Measurements from ENCODE around the gene TP53BP1. TPM values are rescaled to one million over a fixed set of nuclear protein-coding genes. Genes with fewer than 3 reads are reported as not detected.

Gene TP53BP1
- polyA plus RNA-seq, 1 donor from 2014 or later = 98.7 TPM

DNA sequence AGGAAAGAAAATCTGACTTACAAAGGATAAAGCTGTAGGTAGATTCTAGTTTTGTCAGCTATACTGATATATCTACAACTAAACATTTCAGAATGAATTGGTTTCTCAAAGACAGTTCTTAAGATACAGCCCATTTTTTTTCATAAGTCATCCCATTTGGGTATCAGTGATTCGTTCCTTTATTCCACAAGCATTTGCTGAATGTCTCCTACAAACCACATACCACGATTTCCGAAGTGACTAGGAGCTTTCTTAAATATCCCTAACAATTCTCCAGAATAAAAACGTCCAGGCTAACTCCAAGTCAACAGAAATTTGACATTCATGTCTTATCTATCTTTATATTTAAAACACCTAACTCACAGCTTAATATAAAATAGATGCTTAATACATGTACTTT is 59.8 kb downstream of the TP53BP1 start:
- Histone ChIP-seq H4K20me1 (ENCODE audit: insufficient read depth) (no peaks in the 10 kb centered on the region), H3K36me3 (ENCODE audit: insufficient read depth, low read length) (peaks cover 7% of the 10 kb centered on the region)

GRCh38 chr15:43429687-43430086 is 63.3 kb downstream of the TP53BP1 start:
- H3K27me3 ChIP-seq (ENCODE audit: insufficient read depth, low read depth, low read length) = no peaks in the 10 kb centered on the region
- H3K79me2 ChIP-seq (replicated peaks; ENCODE audit: insufficient read depth, low read length) = peaks cover 5% of the 10 kb centered on the region
- no peak overlapping the region for H3K4me2 ChIP-seq (ENCODE audit: low read length)
- H3K9me2 ChIP-seq (ENCODE audit: insufficient read depth, low read length) = no peaks in the 10 kb centered on the region
- H3F3A ChIP-seq (ENCODE audit: insufficient read depth, low read length, poor library complexity, severe bottlenecking) = no peaks in the 10 kb centered on the region
- H2AFZ ChIP-seq (ENCODE audit: low read depth, low read length) = no peak overlapping the region
- no peak overlapping the region for H3K27ac ChIP-seq (ENCODE audit: low read length)
- H3K9me3 ChIP-seq (ENCODE audit: low read length) = no peaks in the 10 kb centered on the region
- no peak for TF ChIP-seq REST (IDR thresholded peaks at IDR 0.05; ENCODE audit: borderline replicate concordance)
- TF ChIP-seq EZH2 (IDR thresholded peaks at IDR 0.05; ENCODE audit: borderline replicate concordance, insufficient read depth, low read length, poor library complexity, severe bottlenecking) = no peak
- TF ChIP-seq RAD21 (conservative IDR thresholded peaks at IDR 0.05) = no peak
- no peak for TF ChIP-seq EP300 (conservative IDR thresholded peaks at IDR 0.05; ENCODE audit: poor library complexity, severe bottlenecking)
- peaks cover 8% of the 10 kb centered on the region for H3K36me3 ChIP-seq (ENCODE audit: insufficient read depth, low read length)
- no peak overlapping the region for H3K9ac ChIP-seq (ENCODE audit: low read length)
- H4K20me1 ChIP-seq (ENCODE audit: insufficient read depth) = no peaks in the 10 kb centered on the region
- H3K4me3 ChIP-seq (ENCODE audit: low read length) = no peak overlapping the region

More for the DNA sequence above, 59.8 kb downstream of the TP53BP1 start:
- no peaks in the 10 kb centered on the region for H3K9me2 ChIP-seq (ENCODE audit: insufficient read depth, low read length)
- no peaks in the 10 kb centered on the region for H3F3A ChIP-seq (ENCODE audit: insufficient read depth, low read length, poor library complexity, severe bottlenecking)
- no peak overlapping the region for H3K27ac ChIP-seq (ENCODE audit: low read length)
- H3K9ac ChIP-seq (ENCODE audit: low read length) = no peak overlapping the region
- H3K9me3 ChIP-seq (ENCODE audit: low read length) = no peaks in the 10 kb centered on the region
- H3K4me2 ChIP-seq (ENCODE audit: low read length) = no peak overlapping the region
- no peaks in the 10 kb centered on the region for H3K27me3 ChIP-seq (ENCODE audit: insufficient read depth, low read depth, low read length)
- no peaks in the 10 kb centered on the region for H3K79me2 ChIP-seq (replicated peaks; ENCODE audit: insufficient read depth, low read length)
- H2AFZ ChIP-seq (ENCODE audit: low read depth, low read length) = no peak overlapping the region
- TF ChIP-seq REST (IDR thresholded peaks at IDR 0.05; ENCODE audit: borderline replicate concordance) (no peak), SMC3 (conservative IDR thresholded peaks at IDR 0.05; ENCODE audit: poor library complexity) (no peak), POLR2AphosphoS5 (IDR thresholded peaks at IDR 0.05) (no peak), RAD21 (conservative IDR thresholded peaks at IDR 0.05) (no peak), EZH2 (IDR thresholded peaks at IDR 0.05; ENCODE audit: borderline replicate concordance, insufficient read depth, low read length, poor library complexity, severe bottlenecking) (no peak), CTCF (IDR thresholded peaks at IDR 0.05; ENCODE audit: poor library complexity, severe bottlenecking) (no peak), TAF1 (IDR thresholded peaks at IDR 0.05; ENCODE audit: low read depth) (no peak), MXI1 (conservative IDR thresholded peaks at IDR 0.05; ENCODE audit: poor library complexity, severe bottlenecking) (no peak), EP300 (conservative IDR thresholded peaks at IDR 0.05; ENCODE audit: poor library complexity, severe bottlenecking) (no peak)
- no peak overlapping the region for H3K4me3 ChIP-seq (ENCODE audit: low read length)

All from neural cell (in vitro differentiated cells).